GM12878 (cell line): ENCODE results near the gene ZMAT3. TPM values are rescaled to one million over a fixed set of nuclear protein-coding genes. Genes with fewer than 3 reads are reported as not detected.

Source experiments
- ASH2L ChIP-seq: fragments of 300-600, 200-600 bp; sonication (generic); IDR thresholded peaks from 2 replicates; pipeline ENCODE4 v1.6.1; 2017; ENCODE audit warnings: low read depth, mild to moderate bottlenecking, borderline replicate concordance
- ATF2 ChIP-seq: IDR thresholded peaks from 2 replicates; pipeline ENCODE4 v1.6.1; 2012; ENCODE audit warnings: low read length, inconsistent platforms
- BRCA1 ChIP-seq: IDR thresholded peaks from 2 replicates; pipeline ENCODE4 v1.6.1; 2011; ENCODE audit warnings: low read depth, low read length, improper control_type of control experiment
- CBX5 ChIP-seq: sonication (generic); IDR thresholded peaks from 2 replicates; pipeline ENCODE4 v1.6.1; 2016; ENCODE audit warnings: low read depth, moderate library complexity, mild to moderate bottlenecking, inconsistent platforms
- CTCF ChIP-seq, 3 experiments: IDR thresholded peaks in 2 of 3; conservative IDR thresholded peaks in 1 of 3; 2 replicates each; pipeline ENCODE4 v1.5.1; 2011; ENCODE audit warnings: low read depth in 3 of 3, low read length in 3 of 3, mild to moderate bottlenecking in 3 of 3, control low read depth in 2 of 3, moderate library complexity in 2 of 3, inconsistent platforms in 1 of 3, mixed read lengths in 1 of 3; ENCODE audit not compliant: control insufficient read depth in 2 of 3, insufficient read depth in 1 of 3; ENCODE audit errors: extremely low read depth in 1 of 3
- MLLT1 ChIP-seq: fragments of 450-650 bp; IDR thresholded peaks from 2 replicates; pipeline ENCODE4 v1.6.1; 2016; ENCODE audit warnings: mild to moderate bottlenecking
- NFIC ChIP-seq: IDR thresholded peaks from 2 replicates; pipeline ENCODE4 v1.6.1; 2012; ENCODE audit warnings: low read depth, mild to moderate bottlenecking, inconsistent platforms, low read length, moderate library complexity
- NFYB ChIP-seq: IDR thresholded peaks from 2 replicates; pipeline ENCODE4 v1.6.1; 2011; ENCODE audit warnings: low read depth, mild to moderate bottlenecking, low read length, improper control_type of control experiment, moderate library complexity; ENCODE audit not compliant: insufficient read depth
- PKNOX1 ChIP-seq: fragments of 450-650 bp; IDR thresholded peaks from 2 replicates; pipeline ENCODE4 v1.6.1; 2016; ENCODE audit warnings: mild to moderate bottlenecking
- POU2F2 ChIP-seq: IDR thresholded peaks from 3 replicates; pipeline ENCODE4 v1.6.1; 2011; ENCODE audit warnings: low read depth, mild to moderate bottlenecking, low read length, borderline replicate concordance
- PRDM15 ChIP-seq: fragments of 450-650 bp; formaldehyde crosslinking; IDR thresholded peaks from 2 replicates; pipeline ENCODE4 v1.4.0; 2020; ENCODE audit warnings: mild to moderate bottlenecking, moderate library complexity
- RAD21 ChIP-seq: IDR thresholded peaks from 2 replicates; pipeline ENCODE4 v1.6.1; 2011; ENCODE audit warnings: mild to moderate bottlenecking, low read depth, low read length, moderate library complexity; ENCODE audit not compliant: insufficient read depth
- SKIL ChIP-seq: fragments of 450-650 bp; IDR thresholded peaks from 2 replicates; pipeline ENCODE4 v1.6.1; 2017; ENCODE audit warnings: mild to moderate bottlenecking, low read depth, inconsistent platforms; ENCODE audit not compliant: poor library complexity, severe bottlenecking
- SMARCA5 ChIP-seq: fragments of 450-650 bp; IDR thresholded peaks from 2 replicates; pipeline ENCODE4 v1.6.1; 2017; ENCODE audit warnings: mild to moderate bottlenecking
- ZNF217 ChIP-seq: fragments of 450-650 bp; IDR thresholded peaks from 2 replicates; pipeline ENCODE4 v1.6.1; 2017; ENCODE audit warnings: antibody characterized with exemption, mild to moderate bottlenecking
- polyA plus RNA-seq, 11 experiments: library from polyadenylated mRNA; depleted of rRNA in 4 of 11; unstranded in 6 of 11; stranded (reverse) in 5 of 11; fragments of >200 nt; fragmentation: Nextera tagmentation in 4 of 11; fragmentation: Illumina TruSeq in 1 of 11; extraction: Ambion mirVana in 4 of 11; extraction: Trizol in 1 of 11; gene quantifications; 1 replicate in 1 of 11; 2 replicates in 10 of 11; pipeline versions ENCODE4 v1.2.1 to v1.2.3, GENCODE V29; 2011 to 2016; ENCODE audit warnings: inconsistent platforms in 2 of 11, missing spikeins in 2 of 11, low read depth in 1 of 11
- total RNA-seq, 4 experiments: library from RNA; depleted of rRNA in 3 of 4; stranded (reverse); fragments of >200 nt in 3 of 4; fragmentation: Illumina TruSeq in 1 of 4; extraction: Trizol in 1 of 4; gene quantifications; 2 replicates each; pipeline versions ENCODE4 v1.2.1 to v1.2.3, GENCODE V29; 2013 to 2021

Gene ZMAT3
- total and polyA plus RNA-seq, 10 of the 15 experiments (the other 5 are each of a cell fraction or from before 2014, with no cell fraction given), result 6.2 to 55.9 (median 25.8) TPM

- TF ChIP-seq PRDM15 (no peak), NFYB (no peak), SMARCA5 (no peak; the same call in 1 of the 2 replicates), ATF2 (no peak), CTCF (IDR thresholded peaks at IDR 0.05 in 2 of 3, conservative IDR thresholded peaks at IDR 0.05 in 1 of 3; ENCODE audit: control insufficient read depth in 2 of 3, extremely low read depth in 1 of 3, insufficient read depth in 1 of 3, low read depth in 3 of 3, low read length in 3 of 3) (no peak), PKNOX1 (no peak), ASH2L (peak; percentile 95; the same call in 1 of the 2 replicates), NFIC (no peak), SKIL (no peak), POU2F2 (peak; percentile 76; the same call in 1 of the 3 replicates), RAD21 (no peak), ZNF217 (peak; percentile 71; the same call in 1 of the 2 replicates), CBX5 (no peak), MLLT1 (0 out of 2 replicates have a peak, but pooled peaks have one; percentile 14), BRCA1 (no peak)
Measured at GRCh38 chr3:179071323-179072099, at the start of gene ZMAT3 (continued).
